Measurements from ENCODE around the gene SCP2.

Gene SCP2

GRCh38 chr1:53063744-53064515 is 136.9 kb downstream of the SCP2 start:
- H3K36me3 ChIP-seq (ENCODE audit: control insufficient read depth in 2 of 2, insufficient read depth in 1 of 2, low read length in 2 of 2): no peaks in the 10 kb centered on the region
- POLR2A ChIA-PET: no interaction called here
- H3K9me3 ChIP-seq (ENCODE audit: control insufficient read depth, insufficient read depth, low read depth, low read length): no peaks in the 10 kb centered on the region
- CTCF ChIA-PET: interaction anchor here (0.5 to 0.6 kb wide), 2 partner anchors 61 to 1747 kb away, joined by 3 to 4 read pairs; no protein-coding TSS in a partner anchor
- TF ChIP-seq ZBTB17 (tag by site-specific recombination; IDR thresholded peaks at IDR 0.05): no peak
- TF ChIP-seq ZNF549 (tag by site-specific recombination; IDR thresholded peaks at IDR 0.05): no peak
- no peak for TF ChIP-seq RBAK (tag by site-specific recombination; IDR thresholded peaks at IDR 0.05)
- TF ChIP-seq SETDB1 (IDR thresholded peaks at IDR 0.05; ENCODE audit: insufficient read length, low read length): no peak
- no peak for TF ChIP-seq ZNF335 (tag by site-specific recombination; conservative IDR thresholded peaks at IDR 0.05)
- TF ChIP-seq REPIN1 (tag by site-specific recombination; IDR thresholded peaks at IDR 0.05; ENCODE audit: low read depth): no peak
- TF ChIP-seq ZNF19 (tag by site-specific recombination; IDR thresholded peaks at IDR 0.05; ENCODE audit: low read depth): no peak
- no peak for TF ChIP-seq ZNF292 (tag by site-specific recombination; IDR thresholded peaks at IDR 0.05; ENCODE audit: borderline replicate concordance, low read depth)
- no peak for TF ChIP-seq ELK4 (IDR thresholded peaks at IDR 0.05; ENCODE audit: borderline replicate concordance, low read depth, low read length)
- TF ChIP-seq ZNF324 (tag by site-specific recombination; IDR thresholded peaks at IDR 0.05): no peak
- no peak for TF ChIP-seq WT1 (tag by site-specific recombination; IDR thresholded peaks at IDR 0.05)
- TF ChIP-seq YY1 (tag by site-specific recombination; IDR thresholded peaks at IDR 0.05): no peak
- no peak for TF ChIP-seq ZNF184 (tag by site-specific recombination; IDR thresholded peaks at IDR 0.05)
- TF ChIP-seq ATF2 (tag by site-specific recombination; IDR thresholded peaks at IDR 0.05; ENCODE audit: low read depth): no peak
- no peak for TF ChIP-seq ZNF677 (tag by site-specific recombination; IDR thresholded peaks at IDR 0.05)
- no peak for TF ChIP-seq HOXD13 (CRISPR knock-in tag; IDR thresholded peaks at IDR 0.05; ENCODE audit: borderline replicate concordance)
- no peak overlapping the region for H3K27ac ChIP-seq (ENCODE audit: extremely low read depth, low read depth, low read length)
- H3K4me1 ChIP-seq (ENCODE audit: control insufficient read depth, insufficient read depth, low read length): no peaks in the 10 kb centered on the region
- H3K4me3 ChIP-seq (ENCODE audit: low read depth, low read length): no peak overlapping the region

DNA sequence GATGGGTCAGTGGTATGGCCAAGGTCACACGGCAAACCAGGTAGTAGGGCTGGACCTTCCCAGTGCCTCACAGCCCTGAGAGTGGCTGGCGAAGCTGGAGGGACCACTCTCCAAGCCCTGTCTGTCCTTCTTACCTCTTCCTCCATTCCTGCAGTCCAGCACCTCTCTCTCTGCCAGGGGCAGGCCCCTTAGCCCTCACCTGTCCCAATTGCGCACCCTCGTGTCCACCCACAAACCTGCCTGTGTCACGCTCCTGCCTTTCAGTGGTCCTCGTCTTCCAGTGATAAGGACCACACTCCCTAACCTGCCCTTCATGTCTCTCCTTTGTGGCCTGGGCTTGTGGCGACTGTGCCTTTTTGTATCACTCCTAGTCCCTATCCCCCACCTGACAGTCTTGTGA is 138.3 kb downstream of the SCP2 start:
- POLR2A ChIA-PET: no interaction called here
- CTCF ChIA-PET: interaction anchor here (0.6 kb wide), 2 partner anchors 131 to 698 kb away, joined by 3 to 5 read pairs; no protein-coding TSS in a partner anchor
- H3K36me3 ChIP-seq (ENCODE audit: control insufficient read depth in 2 of 2, insufficient read depth in 1 of 2, low read length in 2 of 2): no peaks in the 10 kb centered on the region
- no peaks in the 10 kb centered on the region for H3K9me3 ChIP-seq (ENCODE audit: control insufficient read depth, insufficient read depth, low read depth, low read length)
- no peak overlapping the region for H3K4me3 ChIP-seq (ENCODE audit: low read depth, low read length)
- no peaks in the 10 kb centered on the region for H3K4me1 ChIP-seq (ENCODE audit: control insufficient read depth, insufficient read depth, low read length)
- H3K27ac ChIP-seq (ENCODE audit: extremely low read depth, low read depth, low read length): no peak overlapping the region
- TF ChIP-seq ZNF202 (tag by site-specific recombination; IDR thresholded peaks at IDR 0.05; ENCODE audit: borderline replicate concordance) (no peak), ZNF24 (tag by site-specific recombination; IDR thresholded peaks at IDR 0.05) (no peak), ZXDB (tag by site-specific recombination; IDR thresholded peaks at IDR 0.05) (no peak), REPIN1 (tag by site-specific recombination; IDR thresholded peaks at IDR 0.05; ENCODE audit: low read depth) (no peak), ZNF10 (tag by site-specific recombination; IDR thresholded peaks at IDR 0.05) (no peak), ZSCAN4 (tag by site-specific recombination; IDR thresholded peaks at IDR 0.05) (no peak), IKZF3 (tag by site-specific recombination; IDR thresholded peaks at IDR 0.05) (no peak)
- TF ChIP-seq, protein P1, sequence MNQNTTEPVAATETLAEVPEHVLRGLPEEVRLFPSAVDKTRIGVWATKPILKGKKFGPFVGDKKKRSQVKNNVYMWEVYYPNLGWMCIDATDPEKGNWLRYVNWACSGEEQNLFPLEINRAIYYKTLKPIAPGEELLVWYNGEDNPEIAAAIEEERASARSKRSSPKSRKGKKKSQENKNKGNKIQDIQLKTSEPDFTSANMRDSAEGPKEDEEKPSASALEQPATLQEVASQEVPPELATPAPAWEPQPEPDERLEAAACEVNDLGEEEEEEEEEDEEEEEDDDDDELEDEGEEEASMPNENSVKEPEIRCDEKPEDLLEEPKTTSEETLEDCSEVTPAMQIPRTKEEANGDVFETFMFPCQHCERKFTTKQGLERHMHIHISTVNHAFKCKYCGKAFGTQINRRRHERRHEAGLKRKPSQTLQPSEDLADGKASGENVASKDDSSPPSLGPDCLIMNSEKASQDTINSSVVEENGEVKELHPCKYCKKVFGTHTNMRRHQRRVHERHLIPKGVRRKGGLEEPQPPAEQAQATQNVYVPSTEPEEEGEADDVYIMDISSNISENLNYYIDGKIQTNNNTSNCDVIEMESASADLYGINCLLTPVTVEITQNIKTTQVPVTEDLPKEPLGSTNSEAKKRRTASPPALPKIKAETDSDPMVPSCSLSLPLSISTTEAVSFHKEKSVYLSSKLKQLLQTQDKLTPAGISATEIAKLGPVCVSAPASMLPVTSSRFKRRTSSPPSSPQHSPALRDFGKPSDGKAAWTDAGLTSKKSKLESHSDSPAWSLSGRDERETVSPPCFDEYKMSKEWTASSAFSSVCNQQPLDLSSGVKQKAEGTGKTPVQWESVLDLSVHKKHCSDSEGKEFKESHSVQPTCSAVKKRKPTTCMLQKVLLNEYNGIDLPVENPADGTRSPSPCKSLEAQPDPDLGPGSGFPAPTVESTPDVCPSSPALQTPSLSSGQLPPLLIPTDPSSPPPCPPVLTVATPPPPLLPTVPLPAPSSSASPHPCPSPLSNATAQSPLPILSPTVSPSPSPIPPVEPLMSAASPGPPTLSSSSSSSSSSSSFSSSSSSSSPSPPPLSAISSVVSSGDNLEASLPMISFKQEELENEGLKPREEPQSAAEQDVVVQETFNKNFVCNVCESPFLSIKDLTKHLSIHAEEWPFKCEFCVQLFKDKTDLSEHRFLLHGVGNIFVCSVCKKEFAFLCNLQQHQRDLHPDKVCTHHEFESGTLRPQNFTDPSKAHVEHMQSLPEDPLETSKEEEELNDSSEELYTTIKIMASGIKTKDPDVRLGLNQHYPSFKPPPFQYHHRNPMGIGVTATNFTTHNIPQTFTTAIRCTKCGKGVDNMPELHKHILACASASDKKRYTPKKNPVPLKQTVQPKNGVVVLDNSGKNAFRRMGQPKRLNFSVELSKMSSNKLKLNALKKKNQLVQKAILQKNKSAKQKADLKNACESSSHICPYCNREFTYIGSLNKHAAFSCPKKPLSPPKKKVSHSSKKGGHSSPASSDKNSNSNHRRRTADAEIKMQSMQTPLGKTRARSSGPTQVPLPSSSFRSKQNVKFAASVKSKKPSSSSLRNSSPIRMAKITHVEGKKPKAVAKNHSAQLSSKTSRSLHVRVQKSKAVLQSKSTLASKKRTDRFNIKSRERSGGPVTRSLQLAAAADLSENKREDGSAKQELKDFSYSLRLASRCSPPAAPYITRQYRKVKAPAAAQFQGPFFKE (tag by site-specific recombination; IDR thresholded peaks at IDR 0.05; ENCODE audit: borderline replicate concordance): no peak
